Gastroesophageal sphincter (tissue), 4 donors: ENCODE data around the gene FRMPD2. TPM values are rescaled to one million over a fixed set of nuclear protein-coding genes. Genes with fewer than 3 reads are reported as not detected.

ENCODE experiments used
- ATAC-seq: fragments of 150-250 bp; one replicate; pipeline ENCODE4 v1.9.1; 2016; ENCODE audit warnings: mild to moderate bottlenecking, moderate library complexity
- H3K27ac ChIP-seq, 4 donors: fragments of 200-600 bp; sonication (generic) in 3 of 4; 1 replicate in 3 of 4; 2 replicates in 1 of 4; pipeline ENCODE4 v1.5.1; 2016 to 2019
- H3K27me3 ChIP-seq: fragments of 200-600 bp; sonication (generic); one replicate; pipeline ENCODE4 v1.5.1; 2019
- H3K36me3 ChIP-seq, 2 donors: fragments of 200-600 bp; sonication (generic); one replicate each; pipeline ENCODE4 v1.5.1; 2019; ENCODE audit warnings: control low read depth in 1 of 2
- H3K4me1 ChIP-seq, 3 donors: fragments of 200-600 bp; sonication (generic); 1 replicate in 2 of 3; 2 replicates in 1 of 3; pipeline ENCODE4 v1.5.1; 2016 to 2019; ENCODE audit warnings: control low read depth in 2 of 3
- H3K4me3 ChIP-seq, 2 donors: fragments of 200-600 bp; sonication (generic); one replicate each; pipeline ENCODE4 v1.5.1; 2019; ENCODE audit warnings: mild to moderate bottlenecking in 1 of 2, moderate library complexity in 1 of 2
- H3K9me3 ChIP-seq, 3 donors: fragments of 200-600 bp; sonication (generic); one replicate each; pipeline ENCODE4 v1.5.1; 2017 to 2019; ENCODE audit warnings: control low read depth in 2 of 3
- EP300 ChIP-seq: sonication (generic); formaldehyde crosslinking; IDR thresholded peaks from one replicate; pipeline ENCODE4 v1.6.1; 2017; ENCODE audit warnings: antibody characterized with exemption, mild to moderate bottlenecking
- POLR2A ChIP-seq, 2 donors: fragments of 450-650 bp; IDR thresholded peaks; one replicate each; pipeline ENCODE4 v1.6.1; 2017; ENCODE audit warnings: antibody characterized with exemption in 2 of 2, mild to moderate bottlenecking in 2 of 2, moderate library complexity in 1 of 2
- POLR2AphosphoS5 ChIP-seq: sonication (generic); formaldehyde crosslinking; IDR thresholded peaks from one replicate; pipeline ENCODE4 v1.6.1; 2017; ENCODE audit warnings: antibody characterized with exemption
- WGBS, 2 donors: methylation state at CpG; one replicate each; pipeline ENCODE4 v1.1.5; 2018; ENCODE audit warnings: low coverage in 1 of 2; 5-methylcytosine and 5-hydroxymethylcytosine counted together
- total RNA-seq, 4 donors: library from RNA; depleted of rRNA; stranded (reverse); fragments of >200 nt; gene quantifications; one replicate each; pipeline ENCODE4 v1.1.0, GENCODE V29; 2016
- TF ChIP-seq, protein P1 (sequence below), 4 experiments: fragments of 200-600 bp in 2 of 4; fragments of 450-650 bp in 2 of 4; sonication (generic) in 1 of 4; IDR thresholded peaks; one replicate each; pipeline ENCODE4 v1.5.1; 2017 to 2019; ENCODE audit warnings: antibody characterized with exemption in 4 of 4, mild to moderate bottlenecking in 2 of 4, moderate library complexity in 2 of 4

FRMPD2 gene
- total RNA-seq, 4 donors from 2014 or later: 0.19 TPM; not detected in 3

DNA sequence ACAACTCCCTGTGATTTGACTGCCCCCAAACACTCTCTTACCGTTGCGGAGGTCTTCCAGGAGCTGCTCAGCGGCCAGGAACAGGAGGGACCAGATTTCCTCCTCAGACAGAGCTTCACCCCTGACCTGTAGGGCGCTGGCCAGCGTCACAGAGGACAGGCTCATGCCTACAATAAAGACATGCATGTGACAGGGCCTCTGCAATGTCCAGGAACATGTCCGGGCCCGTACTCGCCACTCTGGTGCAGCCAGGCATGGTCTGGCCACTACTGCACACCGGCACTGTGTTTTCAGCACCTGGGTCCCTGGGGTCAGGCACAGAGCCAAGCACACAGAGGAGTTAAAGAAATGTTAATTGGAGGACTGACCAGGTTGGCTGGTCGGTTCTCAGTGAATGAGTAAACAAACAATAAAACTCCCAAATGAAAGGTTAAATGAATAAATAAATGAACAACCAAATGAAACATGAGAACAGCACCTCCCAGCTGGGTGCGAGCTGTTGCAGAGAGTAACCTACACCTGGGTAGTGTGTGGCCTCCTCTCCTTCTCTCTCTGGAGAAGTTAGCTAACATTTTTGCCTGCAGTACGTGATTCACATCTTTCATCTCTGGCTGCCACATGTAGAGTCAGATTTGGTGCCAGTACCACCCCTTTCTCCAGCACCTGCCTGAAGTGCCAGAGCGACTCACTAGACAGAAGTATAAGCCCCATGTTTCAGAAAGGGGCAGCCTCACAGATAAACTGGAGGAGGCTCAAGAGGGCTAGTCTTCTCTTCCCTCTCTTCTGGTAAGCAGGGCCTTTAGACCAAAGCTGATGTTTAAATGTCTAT lies 22.8 kb downstream of the FRMPD2 start:
- Histone ChIP-seq H3K36me3 (no peaks in the 10 kb centered on the region), H3K9me3 (no peaks in the 10 kb centered on the region), H3K4me1 (no peaks in the 10 kb centered on the region), H3K27ac (no peak overlapping the region), H3K27me3 (no peaks in the 10 kb centered on the region), H3K4me3 (no peak overlapping the region)
- ATAC-seq: no peak
- 73 to 77% methylated on average over 4 to 10 of the region's 13 CpGs for WGBS, 2 donors
- TF ChIP-seq POLR2A (IDR thresholded peaks at IDR 0.05): no peak
- no peak for TF ChIP-seq POLR2AphosphoS5
- TF ChIP-seq, protein P1, sequence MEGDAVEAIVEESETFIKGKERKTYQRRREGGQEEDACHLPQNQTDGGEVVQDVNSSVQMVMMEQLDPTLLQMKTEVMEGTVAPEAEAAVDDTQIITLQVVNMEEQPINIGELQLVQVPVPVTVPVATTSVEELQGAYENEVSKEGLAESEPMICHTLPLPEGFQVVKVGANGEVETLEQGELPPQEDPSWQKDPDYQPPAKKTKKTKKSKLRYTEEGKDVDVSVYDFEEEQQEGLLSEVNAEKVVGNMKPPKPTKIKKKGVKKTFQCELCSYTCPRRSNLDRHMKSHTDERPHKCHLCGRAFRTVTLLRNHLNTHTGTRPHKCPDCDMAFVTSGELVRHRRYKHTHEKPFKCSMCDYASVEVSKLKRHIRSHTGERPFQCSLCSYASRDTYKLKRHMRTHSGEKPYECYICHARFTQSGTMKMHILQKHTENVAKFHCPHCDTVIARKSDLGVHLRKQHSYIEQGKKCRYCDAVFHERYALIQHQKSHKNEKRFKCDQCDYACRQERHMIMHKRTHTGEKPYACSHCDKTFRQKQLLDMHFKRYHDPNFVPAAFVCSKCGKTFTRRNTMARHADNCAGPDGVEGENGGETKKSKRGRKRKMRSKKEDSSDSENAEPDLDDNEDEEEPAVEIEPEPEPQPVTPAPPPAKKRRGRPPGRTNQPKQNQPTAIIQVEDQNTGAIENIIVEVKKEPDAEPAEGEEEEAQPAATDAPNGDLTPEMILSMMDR (IDR thresholded peaks at IDR 0.05): no peak
- TF ChIP-seq EP300: no peak

DNA sequence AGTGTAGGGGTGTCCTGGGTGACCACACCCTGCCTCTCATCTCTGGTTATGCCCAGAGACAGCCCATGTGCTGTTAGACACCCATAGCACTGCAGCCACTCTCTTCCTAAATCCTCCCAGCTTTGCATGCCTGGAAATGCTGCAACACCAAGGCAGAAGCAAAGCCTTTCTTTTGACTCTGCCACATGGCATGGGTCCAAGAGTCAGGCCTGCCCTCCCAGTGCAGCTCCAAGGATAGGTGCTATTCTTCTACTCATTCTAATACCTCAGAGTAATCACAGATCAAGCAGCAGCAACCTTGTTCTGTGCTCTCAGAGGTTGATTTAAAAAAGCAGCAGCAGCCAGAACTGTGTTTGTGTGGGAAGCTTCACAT lies 23.4 kb downstream of the FRMPD2 start:
- H3K36me3 ChIP-seq: no peaks in the 10 kb centered on the region
- no peaks in the 10 kb centered on the region for H3K27me3 ChIP-seq
- no peaks in the 10 kb centered on the region for H3K4me1 ChIP-seq
- H3K4me3 ChIP-seq: no peak overlapping the region
- no peak for ATAC-seq
- no peak overlapping the region for H3K27ac ChIP-seq
- no peaks in the 10 kb centered on the region for H3K9me3 ChIP-seq
- TF ChIP-seq, protein P1 (IDR thresholded peaks at IDR 0.05): no peak
- no peak for TF ChIP-seq POLR2AphosphoS5
- no peak for TF ChIP-seq POLR2A (IDR thresholded peaks at IDR 0.05)
- TF ChIP-seq EP300: no peak

DNA sequence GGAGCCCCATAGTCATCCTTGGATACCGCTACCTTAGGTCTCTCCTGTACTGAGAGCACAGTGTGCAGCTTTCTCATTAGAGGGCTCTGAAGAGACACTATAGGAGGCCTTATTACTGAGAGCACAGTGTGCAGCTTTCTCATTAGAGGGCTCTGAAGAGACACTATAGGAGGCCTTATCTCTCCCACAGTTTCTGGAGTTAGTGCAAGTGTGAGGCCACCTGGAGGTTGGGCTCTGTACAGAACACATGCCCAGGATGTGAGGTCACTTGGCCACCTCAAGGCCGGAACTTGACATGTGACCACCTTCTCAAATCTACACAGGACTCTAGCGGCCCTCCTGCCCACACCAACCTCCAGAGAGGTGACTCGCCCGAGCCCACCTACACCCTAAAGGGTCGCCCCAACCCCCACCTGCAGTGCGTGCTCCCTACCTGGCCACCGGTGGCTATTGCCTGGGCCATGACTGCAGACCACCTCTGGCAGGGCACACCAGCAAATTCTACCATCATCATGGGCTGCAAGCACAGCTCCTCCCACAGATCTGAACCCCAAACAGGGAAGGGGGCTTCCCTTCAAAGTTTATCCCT lies 24.6 kb downstream of the FRMPD2 start:
- no peaks in the 10 kb centered on the region for H3K27me3 ChIP-seq
- H3K9me3 ChIP-seq: no peaks in the 10 kb centered on the region
- WGBS, 2 donors: 95 to 100% methylated on average over 1 to 4 of the region's 8 CpGs
- no peak overlapping the region for H3K4me3 ChIP-seq
- no peaks in the 10 kb centered on the region for H3K4me1 ChIP-seq
- no peak for TF ChIP-seq EP300
- TF ChIP-seq, protein P1 (IDR thresholded peaks at IDR 0.05): no peak
- no peak for TF ChIP-seq POLR2AphosphoS5
- no peak for TF ChIP-seq POLR2A (IDR thresholded peaks at IDR 0.05)
- H3K27ac ChIP-seq: no peak overlapping the region
- H3K36me3 ChIP-seq: no peaks in the 10 kb centered on the region
- ATAC-seq: no peak

DNA sequence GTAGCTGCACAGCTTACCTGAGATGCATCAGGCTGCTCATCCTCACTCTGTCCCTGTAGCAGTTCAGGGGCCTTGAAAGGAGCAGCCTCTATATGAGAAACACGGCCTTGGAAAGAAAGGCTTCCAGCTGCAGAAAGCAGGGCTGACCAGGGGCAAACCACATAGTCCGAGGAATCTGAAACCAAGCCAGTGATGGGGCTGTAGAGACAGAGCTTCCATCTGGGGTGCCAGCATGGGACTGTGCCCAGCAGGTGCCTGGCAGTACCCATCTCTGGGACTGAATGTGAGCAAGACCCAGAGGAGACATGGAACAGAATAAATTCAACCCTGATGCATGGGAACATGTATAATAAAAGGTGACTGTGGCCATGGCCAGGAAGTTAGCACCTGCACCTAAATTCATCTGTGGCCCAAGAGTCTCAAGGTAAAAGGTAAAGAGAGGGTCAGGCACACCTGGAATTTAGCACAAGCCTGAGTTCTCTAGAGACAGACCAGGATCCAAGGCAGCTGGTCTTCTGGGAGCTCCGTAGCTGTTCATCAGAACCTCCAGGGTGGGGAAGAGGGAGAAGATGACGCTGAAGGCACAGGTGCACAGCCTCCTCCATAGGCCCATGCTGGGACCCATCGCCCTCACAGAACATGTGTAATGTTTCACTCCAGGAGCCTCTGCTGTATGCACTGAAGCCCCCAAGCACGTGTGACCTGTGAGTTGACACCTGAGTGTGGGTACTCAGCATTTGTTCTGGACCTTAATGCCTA lies 25.3 kb downstream of the FRMPD2 start:
- Histone ChIP-seq H3K27ac (no peak overlapping the region), H3K9me3 (no peaks in the 10 kb centered on the region), H3K27me3 (no peaks in the 10 kb centered on the region), H3K4me1 (no peaks in the 10 kb centered on the region), H3K4me3 (no peak overlapping the region), H3K36me3 (no peaks in the 10 kb centered on the region)
- ATAC-seq: no peak
- 78 to 100% methylated on average over 1 to 4 of the region's 6 CpGs for WGBS, 2 donors
- TF ChIP-seq EP300: no peak

DNA sequence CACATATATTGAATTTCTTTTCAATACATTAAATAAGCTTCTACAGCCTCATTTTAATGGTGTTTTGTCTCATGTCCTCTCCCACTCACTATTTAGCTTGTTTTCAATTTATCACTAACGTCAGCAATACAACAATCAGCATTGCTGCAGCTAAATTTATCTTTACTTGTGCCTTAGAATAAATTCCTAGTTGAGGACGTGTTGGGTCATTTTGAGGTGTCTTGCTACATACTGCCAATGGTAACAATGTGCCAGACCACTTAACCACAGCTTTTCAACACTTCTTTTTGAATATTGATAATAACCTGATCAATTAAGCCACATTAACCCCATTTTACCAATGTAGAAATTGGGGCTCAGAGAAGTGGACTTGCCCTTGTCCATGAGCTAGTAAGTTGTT lies 26.0 kb downstream of the FRMPD2 start:
- Histone ChIP-seq H3K36me3 (no peaks in the 10 kb centered on the region), H3K9me3 (no peaks in the 10 kb centered on the region), H3K27ac (no peak overlapping the region), H3K4me1 (no peaks in the 10 kb centered on the region), H3K27me3 (no peaks in the 10 kb centered on the region), H3K4me3 (no peak overlapping the region)
- 17 to 36% methylated on average over 2 of the region's 2 CpGs for WGBS, 2 donors
- no peak for ATAC-seq
- TF ChIP-seq POLR2A (IDR thresholded peaks at IDR 0.05) (no peak), POLR2AphosphoS5 (no peak), EP300 (no peak)
- TF ChIP-seq, protein P1 (IDR thresholded peaks at IDR 0.05): no peak
